Measurements from ENCODE around the gene SLC2A5.

GRCh38 chr1:9095818-9096217 is 26.4 kb upstream of the SLC2A5 start:
- no peak for TF ChIP-seq REST (IDR thresholded peaks at IDR 0.05; ENCODE audit: insufficient read depth in 1 of 2, low read depth in 2 of 2, low read length in 2 of 2)
- TF ChIP-seq SIN3A (IDR thresholded peaks at IDR 0.05; ENCODE audit: borderline replicate concordance, insufficient read depth, low read length): no peak
- no peak for TF ChIP-seq POLR2AphosphoS5 (IDR thresholded peaks at IDR 0.05; ENCODE audit: low read depth, low read length)
- no peak for TF ChIP-seq TAF1 (IDR thresholded peaks at IDR 0.05; ENCODE audit: borderline replicate concordance, insufficient read depth, low read length)

Data from PFSK-1 (cell line).